HepG2 (cell line): ENCODE results near the gene MAJIN. TPM values are rescaled to one million over a fixed set of nuclear protein-coding genes. Genes with fewer than 3 reads are reported as not detected.

ENCODE experiments used
- BCLAF1 ChIP-seq: fragments of 450-650 bp; IDR thresholded peaks from 2 replicates; pipeline ENCODE4 v1.6.1; 2017; ENCODE audit warnings: mild to moderate bottlenecking
- CREB1 ChIP-seq, 2 experiments: fragments of 450-650 bp in 1 of 2; IDR thresholded peaks; 2 replicates each; pipeline ENCODE4 v1.6.1; 2016 to 2017; ENCODE audit warnings: control low read depth in 1 of 2, mild to moderate bottlenecking in 1 of 2, missing compliant biosample characterization in 1 of 2, missing genetic modification characterization in 1 of 2
- GMEB1 ChIP-seq: sonication (generic); formaldehyde crosslinking; IDR thresholded peaks from 2 replicates; pipeline ENCODE4 v1.5.1; 2020; ENCODE audit warnings: missing genetic modification reagents, mild to moderate bottlenecking, borderline replicate concordance
- HIC2 ChIP-seq: sonication (generic); formaldehyde crosslinking; IDR thresholded peaks from 2 replicates; pipeline ENCODE4 v1.9.0; 2022; ENCODE audit warnings: low read depth, missing genetic modification reagents
- MAFG ChIP-seq: sonication (generic); formaldehyde crosslinking; IDR thresholded peaks from 2 replicates; pipeline ENCODE4 v1.5.1; 2020; ENCODE audit warnings: mild to moderate bottlenecking, missing genetic modification reagents
- NCOA1 ChIP-seq: sonication (generic); formaldehyde crosslinking; IDR thresholded peaks from 2 replicates; pipeline ENCODE4 v1.9.0; 2021; ENCODE audit warnings: missing genetic modification reagents
- PHF8 ChIP-seq: sonication (generic); formaldehyde crosslinking; IDR thresholded peaks from 2 replicates; pipeline ENCODE4 v1.5.0; 2020; ENCODE audit warnings: missing genetic modification reagents
- RFX1 ChIP-seq: fragments of 450-650 bp; IDR thresholded peaks from 2 replicates; pipeline ENCODE4 v1.6.1; 2017
- ZFP41 ChIP-seq: sonication (generic); formaldehyde crosslinking; IDR thresholded peaks from 2 replicates; pipeline ENCODE4 v1.4.0; 2020; ENCODE audit warnings: mild to moderate bottlenecking, missing genetic modification reagents, borderline replicate concordance
- ZFP62 ChIP-seq: sonication (generic); formaldehyde crosslinking; IDR thresholded peaks from 2 replicates; pipeline ENCODE4 v1.4.0; 2020; ENCODE audit warnings: missing genetic modification reagents
- ZKSCAN8 ChIP-seq: IDR thresholded peaks from 2 replicates; pipeline ENCODE4 v1.6.1; 2016; ENCODE audit warnings: borderline replicate concordance, missing genetic modification reagents, missing compliant biosample characterization
- ZNF101 ChIP-seq: sonication (generic); formaldehyde crosslinking; IDR thresholded peaks from 2 replicates; pipeline ENCODE4 v1.4.0; 2020; ENCODE audit warnings: mild to moderate bottlenecking, low read depth, missing genetic modification reagents, borderline replicate concordance
- ZNF430 ChIP-seq: sonication (generic); formaldehyde crosslinking; IDR thresholded peaks from 2 replicates; pipeline ENCODE4 v1.9.0; 2021; ENCODE audit warnings: mild to moderate bottlenecking, missing genetic modification reagents
- ZNF800 ChIP-seq: sonication (generic); formaldehyde crosslinking; IDR thresholded peaks from 2 replicates; pipeline ENCODE4 v1.4.0; 2020; ENCODE audit warnings: missing genetic modification reagents
- ZXDC ChIP-seq: sonication (generic); formaldehyde crosslinking; IDR thresholded peaks from 2 replicates; pipeline ENCODE4 v1.5.0; 2020; ENCODE audit warnings: mild to moderate bottlenecking, missing genetic modification reagents
- polyA plus RNA-seq, 8 experiments: library from polyadenylated mRNA; depleted of rRNA in 3 of 8; stranded (reverse) in 7 of 8; unstranded in 1 of 8; fragments of >200 nt; fragmentation: Illumina TruSeq in 4 of 8; extraction: Trizol in 4 of 8; gene quantifications; 2 replicates each; pipeline versions ENCODE4 v1.2.1 to v1.2.3, GENCODE V29; 2011 to 2016; ENCODE audit warnings: low read depth in 4 of 8, missing spikeins in 1 of 8, mixed read lengths in 1 of 8; ENCODE audit not compliant: insufficient read depth in 1 of 8
- total RNA-seq, 5 experiments: library from RNA; depleted of rRNA; stranded (reverse); fragments of >200 nt; fragmentation: Illumina TruSeq; extraction: Trizol; gene quantifications; 2 replicates each; pipeline ENCODE4 v1.2.3, GENCODE V29; 2016; ENCODE audit warnings: low read depth in 1 of 5

MAJIN gene
- total and polyA plus RNA-seq, 2 of the 13 experiments (the other 11 are each of a cell fraction or from before 2014, with no cell fraction given): not detected

- TF ChIP-seq GMEB1 (CRISPR knock-in tag) (no peak), CREB1 (IDR thresholded peaks at IDR 0.05) (no peak), CREB1 (CRISPR knock-in tag; IDR thresholded peaks at IDR 0.05) (peak; percentile 75; the same call in 1 of the 2 replicates), NCOA1 (no peak), BCLAF1 (no peak), HIC2 (no peak), ZFP62 (CRISPR knock-in tag) (no peak), MAFG (CRISPR knock-in tag) (no peak), ZNF800 (CRISPR knock-in tag) (no peak), PHF8 (CRISPR knock-in tag) (no peak; the same call in 1 of the 2 replicates), ZNF430 (CRISPR knock-in tag) (no peak; the same call in 1 of the 2 replicates), ZXDC (no peak), ZKSCAN8 (CRISPR knock-in tag) (0 out of 2 replicates have a peak, but pooled peaks have one; percentile 28), ZNF101 (CRISPR knock-in tag) (no peak), RFX1 (no peak), ZFP41 (CRISPR knock-in tag) (no peak)
Measured at GRCh38 chr11:65013130-65013887, 41.4 kb upstream of the MAJIN start (continued).
